GM21367 (cell line): ENCODE measurements around the gene AGPAT4.
"Not testable (repeated sequence)": the region's sequence is repeated elsewhere in the genome, so short reads cannot be mapped to it uniquely, and the experiment has no call there.

Source experiments
- ATAC-seq: cut with Tn5 transposase; IDR thresholded peaks from one replicate; pipeline ENCODE4 v1.9.1; 2021; ENCODE audit not compliant: unreplicated experiment

The AGPAT4 gene, protein sequence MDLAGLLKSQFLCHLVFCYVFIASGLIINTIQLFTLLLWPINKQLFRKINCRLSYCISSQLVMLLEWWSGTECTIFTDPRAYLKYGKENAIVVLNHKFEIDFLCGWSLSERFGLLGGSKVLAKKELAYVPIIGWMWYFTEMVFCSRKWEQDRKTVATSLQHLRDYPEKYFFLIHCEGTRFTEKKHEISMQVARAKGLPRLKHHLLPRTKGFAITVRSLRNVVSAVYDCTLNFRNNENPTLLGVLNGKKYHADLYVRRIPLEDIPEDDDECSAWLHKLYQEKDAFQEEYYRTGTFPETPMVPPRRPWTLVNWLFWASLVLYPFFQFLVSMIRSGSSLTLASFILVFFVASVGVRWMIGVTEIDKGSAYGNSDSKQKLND

DNA sequence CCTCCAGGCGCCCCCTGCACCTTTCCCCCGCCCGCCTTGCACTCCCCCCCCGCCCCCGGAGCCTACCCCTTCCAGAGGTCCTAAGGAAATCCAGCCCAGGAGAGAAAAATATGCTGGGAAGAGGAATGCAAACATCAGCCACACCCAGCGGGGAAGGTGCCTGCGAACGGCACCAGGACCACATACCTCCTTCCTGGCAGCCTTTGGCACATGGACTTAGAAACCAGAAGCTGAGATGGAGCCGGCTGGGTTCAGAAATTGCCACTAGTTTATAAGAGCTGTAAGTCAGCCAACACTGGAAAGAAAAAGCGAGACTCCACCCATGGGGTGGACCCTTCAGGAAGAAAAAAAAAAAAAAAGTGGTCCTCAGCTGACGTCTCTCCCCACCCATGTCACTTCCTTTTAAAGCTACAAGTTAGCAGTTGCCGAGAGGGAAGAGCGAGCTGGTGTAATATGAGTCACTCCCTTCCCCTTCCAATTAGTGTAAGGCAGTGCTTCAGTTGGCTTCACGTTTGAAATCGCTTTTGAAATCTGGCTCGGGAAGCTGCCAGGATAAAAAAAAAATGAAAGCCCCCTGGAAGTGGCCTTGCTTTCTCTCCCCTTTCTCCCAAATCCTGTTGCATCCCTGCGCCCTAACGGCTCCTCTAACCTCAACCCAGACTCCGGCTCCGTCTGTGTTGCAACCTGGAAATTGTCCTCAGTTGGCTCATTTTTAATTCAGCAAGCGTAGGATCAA lies at the start of gene AGPAT4:
AGPAT4 (minus strand) TSS at position 310 of the 736 bp plus-strand sequence. CDS start 41,848 bp downstream, outside the sequence.
- ATAC-seq = peak; percentile 98

DNA sequence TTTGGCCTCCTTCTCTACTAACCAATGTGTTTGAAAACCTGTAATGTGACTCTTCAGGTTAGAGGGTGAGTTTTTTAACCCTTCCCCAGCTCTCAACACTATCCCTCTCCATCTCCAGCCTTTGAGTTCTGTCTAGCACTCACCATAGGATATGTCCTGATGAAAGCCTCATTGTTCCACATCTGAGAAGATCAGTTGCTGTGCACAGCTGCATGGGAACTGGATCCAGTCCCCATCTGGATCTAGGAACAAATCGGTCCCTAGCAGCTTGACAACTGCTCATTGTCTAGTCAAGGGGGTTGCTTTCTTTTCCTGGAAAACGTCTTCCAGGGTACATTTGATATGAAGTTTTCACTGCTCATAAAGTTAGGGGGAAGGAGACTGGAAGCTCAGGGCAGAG lies 45.4 kb upstream of the AGPAT4 start:
- no peak for ATAC-seq

DNA sequence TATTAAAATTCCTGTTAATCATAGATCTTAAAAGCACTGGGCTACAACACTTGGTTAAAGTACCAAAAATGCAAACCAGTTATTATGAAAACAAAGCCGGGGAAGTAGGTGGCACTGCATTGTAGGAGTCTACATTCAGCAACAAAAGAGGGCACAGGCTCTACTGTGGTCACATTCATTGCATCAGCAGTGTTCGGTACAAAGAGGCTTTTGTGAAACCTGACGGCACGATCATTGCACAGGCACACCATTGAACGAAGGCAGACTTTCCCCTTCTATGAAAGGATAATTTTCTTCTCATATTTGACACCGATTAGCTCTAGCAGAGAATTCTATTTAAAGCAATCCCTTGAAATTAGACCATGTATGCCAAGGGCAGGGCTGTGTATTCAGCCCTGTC lies 44.6 kb upstream of the AGPAT4 start:
- ATAC-seq = no peak

DNA sequence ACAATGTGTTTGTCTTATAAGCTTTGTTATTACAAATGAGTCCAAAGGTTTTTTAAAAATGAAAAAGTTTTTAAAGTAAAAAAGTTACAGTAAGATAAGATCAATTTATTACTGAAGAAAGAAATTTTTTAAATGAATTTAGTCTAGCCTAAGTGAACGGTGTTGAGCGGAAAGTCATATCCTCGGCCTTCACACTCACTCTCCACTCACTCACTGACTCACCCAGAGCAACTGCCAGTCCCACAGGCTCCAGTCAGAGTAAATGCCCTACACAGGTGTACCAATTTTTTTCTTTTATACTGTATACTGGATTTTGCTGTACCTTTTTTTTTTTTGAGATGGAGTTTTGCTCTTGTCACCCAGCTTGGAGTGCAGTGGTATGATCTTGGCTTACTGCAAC lies 42.7 kb upstream of the AGPAT4 start:
- ATAC-seq = no peak

DNA sequence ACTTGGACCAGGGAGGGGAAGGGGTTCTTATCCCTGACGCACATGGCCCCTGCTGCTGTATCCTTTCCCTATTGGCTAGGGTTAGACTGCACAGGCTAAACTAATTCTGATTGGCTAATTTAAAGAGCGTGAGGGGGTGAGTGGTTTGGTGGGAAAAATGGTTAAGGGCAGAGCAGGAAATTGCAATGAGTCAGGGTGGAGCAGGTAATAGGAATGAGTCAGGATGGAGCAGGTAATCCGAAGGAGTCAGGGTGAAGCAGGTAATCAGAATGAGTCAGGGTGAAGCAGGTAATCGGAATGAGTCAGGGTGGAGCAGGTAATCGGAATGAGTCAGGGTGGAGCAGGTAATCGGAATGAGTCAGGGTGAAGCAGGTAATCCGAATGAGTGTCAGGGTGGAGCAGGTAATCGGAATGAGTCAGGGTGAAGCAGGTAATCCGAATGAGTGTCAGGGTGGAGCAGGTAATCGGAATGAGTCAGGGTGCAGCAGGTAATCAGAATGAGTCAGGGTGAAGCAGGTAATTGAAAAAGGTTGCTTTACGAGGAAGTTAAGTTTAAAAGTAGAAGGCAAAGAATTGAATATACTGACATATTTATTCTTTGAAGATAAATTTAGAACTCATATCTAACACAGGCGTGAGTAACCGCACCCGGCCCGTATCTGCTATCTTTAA lies 41.5 kb upstream of the AGPAT4 start:
- ATAC-seq = not testable (repeated sequence)

DNA sequence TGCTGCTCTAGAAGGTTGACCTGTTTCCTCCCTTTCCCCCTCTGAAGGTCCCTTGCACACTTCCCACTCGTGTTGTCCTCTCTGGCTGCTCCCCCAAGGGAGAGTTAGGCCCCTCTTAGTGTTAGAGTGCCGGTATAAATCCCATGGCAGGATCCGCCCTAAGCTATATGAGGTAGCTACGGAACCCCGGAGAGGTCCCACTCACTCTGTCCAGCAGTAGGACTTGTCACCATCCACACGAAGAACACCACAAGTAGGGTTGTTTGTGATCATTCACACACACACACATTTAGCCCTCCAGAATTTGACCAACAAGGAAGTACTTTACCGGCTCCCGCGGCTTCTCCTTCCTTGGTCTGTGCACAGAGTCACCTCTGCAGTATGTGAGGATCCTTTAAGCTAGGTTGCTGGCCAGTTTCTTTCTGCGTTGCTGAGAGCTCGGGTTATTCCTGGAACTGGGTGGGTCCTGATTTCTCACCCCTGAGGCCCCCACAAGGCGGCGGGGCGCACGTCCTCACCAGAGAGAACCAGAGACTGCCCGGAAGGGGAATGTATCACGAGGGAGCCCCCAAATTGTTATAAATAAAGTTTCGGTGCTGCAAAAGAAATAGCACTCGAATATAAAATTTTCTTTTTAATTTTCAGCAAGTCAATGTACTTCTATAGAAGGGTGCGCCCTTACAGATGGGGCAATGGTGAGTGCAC lies 40.8 kb upstream of the AGPAT4 start:
- ATAC-seq = not testable (repeated sequence)

DNA sequence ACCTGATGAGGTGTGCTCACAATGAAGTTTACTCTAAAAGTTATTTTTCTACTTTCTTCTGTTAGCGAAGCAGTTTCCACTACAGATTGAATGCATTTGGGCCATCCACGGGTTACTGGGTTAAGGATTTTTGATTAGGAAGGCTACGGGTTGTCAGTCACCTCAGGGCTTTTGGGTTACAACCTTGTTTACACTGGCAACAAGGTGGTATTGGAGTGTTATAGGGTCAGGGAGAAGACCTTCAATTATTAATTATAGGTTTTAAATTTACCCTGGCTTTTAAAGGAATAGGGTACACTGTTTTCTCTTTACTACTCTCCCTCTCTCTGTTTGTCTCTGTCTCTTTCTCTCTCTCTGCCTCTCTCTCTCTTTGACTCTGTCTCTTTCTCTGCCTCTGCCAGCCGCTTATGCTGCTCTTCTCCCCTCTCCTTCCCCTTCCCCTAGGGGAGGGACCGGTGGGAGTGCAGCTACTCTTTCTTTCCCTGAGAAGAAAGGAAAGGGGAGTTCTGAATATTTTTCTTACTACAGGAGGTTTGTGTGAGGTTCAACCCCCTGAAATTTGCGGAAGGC lies 40.2 kb upstream of the AGPAT4 start:
- ATAC-seq = no peak

DNA sequence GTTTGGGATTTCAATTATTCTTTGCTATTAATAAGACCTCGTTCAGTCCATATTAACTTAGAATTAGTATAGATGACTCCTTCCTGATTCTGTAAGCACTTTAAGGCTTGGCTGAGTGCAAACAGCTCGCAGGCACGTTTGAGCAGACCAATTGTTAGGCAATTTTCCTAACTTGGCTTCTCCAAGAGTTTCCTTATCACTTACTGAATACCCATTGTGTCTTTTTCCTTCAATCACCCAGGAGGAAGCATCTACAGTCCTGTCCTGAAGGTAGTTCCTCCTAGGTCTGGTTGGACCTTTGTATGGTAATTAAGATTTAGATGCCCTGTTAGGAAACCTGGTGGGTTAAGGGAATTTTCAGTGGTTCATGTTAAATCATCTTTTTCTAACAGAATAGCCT lies 39.6 kb upstream of the AGPAT4 start:
- ATAC-seq = not testable (repeated sequence)

DNA sequence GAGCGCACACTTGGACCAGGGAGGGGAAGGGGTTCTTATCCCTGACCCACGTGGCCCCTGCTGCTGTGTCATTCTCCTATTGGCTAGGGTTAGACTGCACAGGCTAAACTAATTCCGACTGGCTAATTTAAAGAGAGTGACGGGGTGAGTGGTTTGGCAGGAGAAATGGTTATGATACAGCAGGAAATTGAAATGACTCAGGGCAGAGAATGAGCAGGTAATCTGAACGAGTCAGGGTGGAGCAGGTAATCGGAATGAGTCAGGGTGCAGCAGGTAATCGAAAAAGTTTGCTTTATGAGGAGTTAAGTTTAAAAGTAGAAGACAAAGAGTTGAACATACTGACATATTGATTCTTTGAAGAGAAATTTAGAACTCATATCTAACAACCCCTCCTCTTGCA lies 35.9 kb upstream of the AGPAT4 start:
- ATAC-seq = not testable (repeated sequence)

DNA sequence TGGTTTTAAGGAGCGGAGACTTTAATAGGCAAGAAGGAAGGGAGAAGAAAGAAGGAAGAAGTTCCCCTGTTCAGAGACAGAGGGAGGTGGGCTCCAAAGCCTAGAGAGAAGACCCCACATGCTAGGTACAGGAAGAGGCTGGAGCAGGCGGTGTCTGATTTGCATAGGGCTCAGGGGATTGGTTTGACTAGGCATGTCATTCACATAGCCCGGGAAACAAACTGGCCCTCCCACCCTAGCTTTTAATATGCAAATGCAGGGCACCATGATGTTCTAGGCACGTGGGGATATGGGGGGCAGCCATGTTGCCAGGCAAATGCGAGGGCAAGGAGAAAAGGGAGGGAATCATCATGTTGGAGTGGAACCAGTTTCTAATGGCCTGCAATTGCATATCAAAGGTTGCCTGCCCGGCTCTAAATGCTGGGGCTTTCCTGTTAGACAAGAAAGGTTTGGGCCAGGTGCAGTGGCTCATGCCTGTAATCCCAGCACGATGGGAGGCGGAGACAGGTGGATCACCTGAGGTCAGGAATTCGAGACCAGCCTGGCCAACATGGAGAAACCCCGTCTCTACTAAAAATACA lies 34.3 kb upstream of the AGPAT4 start:
- no peak for ATAC-seq

DNA sequence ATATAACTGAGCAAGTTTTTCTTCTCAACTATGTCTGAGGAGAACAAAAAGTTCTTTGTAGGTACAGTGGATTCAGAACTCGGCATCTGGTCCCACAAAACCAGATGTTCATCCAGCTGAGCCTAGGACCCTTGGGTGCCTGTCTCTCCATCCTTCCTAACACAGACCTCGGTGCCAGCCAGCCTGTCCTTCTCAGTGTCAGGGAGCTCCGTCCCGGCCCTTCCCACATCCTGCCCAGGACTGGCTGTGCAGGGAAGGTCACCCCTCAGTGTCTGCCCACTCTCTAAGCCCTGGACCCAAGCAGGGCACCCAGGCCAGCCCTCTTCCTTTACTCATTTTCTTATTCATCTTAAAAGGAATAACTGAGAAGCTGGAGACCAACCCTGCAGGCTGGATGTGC lies 32.0 kb upstream of the AGPAT4 start:
- ATAC-seq = no peak

DNA sequence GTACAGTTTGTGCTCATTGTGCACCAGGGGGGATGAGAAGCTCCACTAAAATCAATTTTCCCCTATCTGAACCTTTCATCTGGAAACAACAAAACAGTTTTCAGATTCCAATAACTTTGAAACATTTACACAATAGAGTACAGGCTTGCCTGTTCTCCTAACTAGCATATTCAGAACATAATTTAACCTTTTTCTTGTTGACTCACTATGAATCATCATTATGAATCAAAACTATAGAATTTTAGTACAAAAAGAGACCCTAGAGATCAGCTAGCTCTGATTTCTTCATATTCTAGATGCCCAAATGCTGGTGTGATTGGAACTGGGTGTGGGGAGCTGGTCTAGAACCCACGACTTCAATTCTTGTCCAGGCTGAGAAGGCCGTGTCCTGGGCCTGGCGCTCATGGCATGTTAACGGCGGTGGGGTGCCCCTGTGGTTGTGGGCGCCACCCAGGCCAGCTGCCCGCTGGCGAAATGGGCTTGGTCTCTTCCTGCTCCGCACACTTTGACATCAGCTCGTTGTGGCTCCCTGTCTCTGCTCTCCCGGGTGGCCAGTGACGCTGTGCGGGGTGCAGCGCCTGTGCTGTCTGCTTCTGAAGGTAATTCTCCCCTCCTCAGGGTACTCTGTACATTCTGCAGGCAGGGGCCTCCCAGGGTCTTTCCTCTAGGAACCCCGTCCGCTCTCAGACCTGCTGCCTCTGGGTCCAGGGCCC lies 29.9 kb upstream of the AGPAT4 start:
- ATAC-seq = no peak

DNA sequence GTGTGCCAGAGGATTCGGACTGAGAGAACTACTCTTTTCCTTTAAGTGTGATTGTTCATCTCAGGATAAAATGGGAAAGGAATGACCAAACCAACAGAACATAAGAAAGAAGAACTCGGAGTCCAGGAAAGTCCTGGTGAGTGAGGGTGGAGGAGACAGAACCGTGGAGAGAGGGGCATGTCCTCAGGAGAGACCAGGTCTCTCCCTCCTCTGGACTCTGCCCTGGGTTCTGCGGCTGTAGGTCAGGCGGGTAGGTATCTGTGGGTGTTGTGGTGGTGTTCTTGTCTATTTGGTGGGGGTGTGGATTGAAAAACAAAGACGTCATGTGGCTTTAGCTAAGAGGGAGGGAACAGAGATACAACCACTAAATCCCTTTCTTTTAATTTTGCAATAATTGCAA lies 29.1 kb upstream of the AGPAT4 start:
- no peak for ATAC-seq

DNA sequence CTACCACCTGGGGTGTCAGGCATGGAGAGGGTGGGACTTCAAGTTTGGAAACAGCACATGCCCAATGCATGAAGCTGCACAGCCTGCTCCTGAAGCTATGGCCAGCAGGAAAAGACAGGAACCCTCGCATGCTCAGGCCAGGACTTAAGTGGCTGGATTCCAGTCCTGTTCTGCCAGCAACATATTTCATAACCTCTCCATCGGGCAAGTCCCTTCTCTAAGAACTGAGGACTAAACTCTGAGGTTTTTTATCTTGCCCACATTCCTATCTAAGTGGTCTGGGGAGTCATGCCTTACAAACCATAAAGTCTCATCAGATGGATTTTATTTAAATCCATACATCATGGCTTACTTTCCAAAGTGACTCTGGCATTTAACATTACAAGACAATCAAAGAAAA lies 27.5 kb upstream of the AGPAT4 start:
- no peak for ATAC-seq

DNA sequence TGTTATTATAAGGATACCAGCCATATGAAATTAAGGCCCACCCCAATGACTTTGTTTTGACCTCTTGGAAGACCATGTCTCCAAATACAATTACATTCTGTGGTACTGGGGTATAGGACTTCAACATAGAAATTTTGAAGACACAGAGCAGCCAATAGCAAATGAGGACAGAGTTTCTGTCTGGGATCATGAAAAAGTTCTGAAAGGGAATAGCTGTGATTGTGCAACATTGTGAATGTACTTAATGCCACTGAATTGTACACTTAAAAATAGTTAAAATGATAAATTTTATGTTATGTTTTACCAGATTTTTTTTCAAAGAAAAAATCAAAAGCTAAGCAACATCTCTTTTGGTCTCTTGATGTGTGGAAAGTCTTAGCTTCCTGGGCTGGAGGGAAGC lies 27.0 kb upstream of the AGPAT4 start:
- ATAC-seq = no peak

DNA sequence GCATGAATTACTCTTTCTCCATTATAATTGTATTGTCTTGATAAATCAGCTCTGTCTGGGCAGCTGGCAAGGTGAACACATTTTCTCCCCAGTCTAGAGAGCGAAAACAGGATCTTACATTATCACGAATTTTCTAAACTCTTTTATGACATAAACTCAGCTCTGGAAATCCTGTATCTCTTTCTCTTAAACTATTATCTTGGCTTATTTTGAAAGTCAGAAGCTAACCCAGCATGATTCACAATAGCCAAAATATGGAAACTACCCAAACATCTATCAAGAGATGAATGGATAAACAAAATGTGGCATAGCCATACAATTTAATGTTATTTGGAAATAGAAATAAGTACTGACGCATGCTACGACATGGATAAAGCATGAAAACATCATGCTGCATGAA lies 25.9 kb upstream of the AGPAT4 start:
- ATAC-seq = no peak

DNA sequence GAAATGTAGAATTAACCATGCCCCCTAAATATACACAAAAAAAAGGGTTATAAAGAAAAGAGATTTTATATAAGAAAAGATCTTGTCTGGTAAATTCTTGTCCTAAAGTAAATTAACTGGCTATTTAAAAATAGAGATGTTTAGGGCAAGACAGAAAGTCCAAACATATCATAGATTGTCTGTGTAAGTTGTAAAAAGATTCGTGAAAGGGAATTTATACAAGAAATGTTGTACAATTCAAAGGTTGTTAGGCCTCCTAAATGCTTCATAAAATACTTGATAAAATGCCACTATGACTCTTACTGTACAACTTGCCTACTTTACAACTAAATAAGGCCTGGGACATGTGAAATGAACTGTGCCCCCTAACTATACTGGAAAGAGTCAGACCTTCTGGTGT lies 21.9 kb upstream of the AGPAT4 start:
- no peak for ATAC-seq

DNA sequence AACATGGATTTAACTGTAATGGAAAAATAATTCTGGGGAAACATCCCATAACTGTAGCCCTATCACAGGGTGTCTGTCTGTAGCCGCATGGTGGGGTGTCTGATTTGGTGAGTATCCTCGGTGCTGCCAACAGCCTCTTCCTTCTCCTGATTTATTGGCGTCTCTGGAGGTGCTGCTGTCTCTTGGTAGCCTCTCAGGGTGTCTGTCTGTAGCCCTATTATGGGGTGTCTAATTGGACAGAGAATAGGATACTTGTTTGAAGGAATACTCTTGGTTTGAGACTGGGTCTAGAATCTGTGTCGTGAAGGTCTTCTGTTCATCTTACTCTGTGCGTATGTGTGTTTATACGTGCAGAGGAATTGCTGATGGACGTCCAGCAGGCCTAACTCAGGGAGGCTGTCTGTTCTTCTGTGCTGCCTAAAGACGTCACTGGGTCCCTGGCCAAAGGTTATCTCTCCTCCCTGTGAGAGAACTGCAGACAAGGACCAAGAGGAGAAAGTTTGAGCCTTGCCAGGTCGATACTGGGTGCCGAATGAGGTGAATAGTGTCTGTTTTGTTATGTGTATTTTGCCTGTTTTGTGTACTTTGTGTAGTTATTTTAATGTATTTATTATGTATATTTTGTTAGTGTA lies 18.9 kb upstream of the AGPAT4 start:
- ATAC-seq = no peak

DNA sequence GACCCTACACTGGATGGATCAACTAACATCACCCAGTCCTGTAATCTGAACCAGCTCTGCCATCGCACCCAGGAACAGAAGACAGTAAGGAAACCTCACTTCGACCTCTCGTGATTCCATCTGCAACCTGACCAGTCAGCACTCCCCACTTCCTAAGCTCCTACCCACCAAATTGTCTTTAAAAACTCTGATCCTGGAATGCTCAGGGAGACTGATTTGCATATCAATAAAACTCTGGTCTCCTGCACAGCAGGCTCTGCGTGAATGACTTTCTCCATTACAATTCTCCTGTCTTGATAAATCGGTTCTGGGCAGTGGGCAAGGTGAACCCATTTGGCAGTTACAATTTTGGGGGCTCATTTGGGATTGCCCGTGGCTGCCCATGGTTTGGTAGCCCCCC lies 18.3 kb upstream of the AGPAT4 start:
- no peak for ATAC-seq
